Endothelial cell of umbilical vein (primary cell): Measurements from ENCODE around the gene PPFIBP1. TPM values are rescaled to one million over a fixed set of nuclear protein-coding genes. Genes with fewer than 3 reads are reported as not detected.

Experiments used
- BruUV-seq: library from RNA; stranded (reverse); fragments of 400-500 nt; replicated peaks from 2 replicates; lab custom pipeline; 2021; lab: Mats Ljungman, UMichigan
- CTCF ChIA-PET: fragments of 300-600, 350-600 bp; sonication (Branson Sonifier 250); formaldehyde crosslinking; loops from one replicate; lab custom pipeline; 2021; ENCODE audit warnings: antibody characterized with exemption, inconsistent platforms; lab: Charles Lee
- POLR2A ChIA-PET: fragments of 300-600, 350-600 bp; sonication (Branson Sonifier 250); formaldehyde crosslinking; loops from one replicate; lab custom pipeline; 2021; ENCODE audit warnings: antibody characterized with exemption, inconsistent platforms; lab: Charles Lee
- DNase-seq: peaks from one replicate; pipeline ENCODE4 v3.0.0-alpha.2; 2011; ENCODE audit warnings: low read depth, low spot score
- FAIRE-seq: peaks from 2 replicates; lab custom pipeline; 2011; peaks lifted over from hg19 to GRCh38; lab: Jason Lieb, UNC
- H2AFZ ChIP-seq: 2 replicates; pipeline ENCODE4 v1.6.0; 2012; ENCODE audit warnings: low read depth, low read length, control low read depth, inconsistent platforms
- H3K27ac ChIP-seq: 2 replicates; pipeline ENCODE4 v1.5.1; 2011; ENCODE audit warnings: low read depth, mild to moderate bottlenecking, control low read depth, low read length, moderate library complexity; ENCODE audit not compliant: insufficient read depth
- H3K27me3 ChIP-seq, 2 experiments: 2 replicates each; pipeline versions ENCODE4 v1.6.0 to v1.6.1; 2011; ENCODE audit warnings: low read length in 2 of 2, mixed read lengths in 1 of 2; ENCODE audit not compliant: control insufficient read depth in 2 of 2, insufficient read depth in 2 of 2
- H3K36me3 ChIP-seq, 2 experiments: 2 replicates in 1 of 2; 3 replicates in 1 of 2; pipeline ENCODE4 v1.5.1; 2011; ENCODE audit warnings: low read length in 2 of 2, mild to moderate bottlenecking in 1 of 2, moderate library complexity in 1 of 2; ENCODE audit not compliant: control insufficient read depth in 2 of 2, insufficient read depth in 2 of 2; ENCODE audit errors: extremely low read depth in 1 of 2
- H3K4me1 ChIP-seq: 3 replicates; pipeline ENCODE4 v1.5.1; 2011; ENCODE audit warnings: mild to moderate bottlenecking, low read length; ENCODE audit not compliant: control insufficient read depth, insufficient read depth; ENCODE audit errors: extremely low read depth
- H3K4me2 ChIP-seq: 2 replicates; pipeline ENCODE4 v1.6.1; 2011; ENCODE audit warnings: low read length, control low read depth, mixed read lengths; ENCODE audit not compliant: insufficient read depth
- H3K4me3 ChIP-seq, 3 experiments: fragments of 200-600 bp in 1 of 3; sonication (generic), shearing (Covaris generic) in 1 of 3; replicated peaks in 1 of 3; 2 replicates each; pipeline ENCODE4 v1.5.1; 2011 to 2016; ENCODE audit warnings: control low read depth in 3 of 3, low read length in 3 of 3, mild to moderate bottlenecking in 2 of 3, inconsistent platforms in 1 of 3, low read depth in 1 of 3, moderate library complexity in 1 of 3; ENCODE audit not compliant: insufficient read depth in 1 of 3
- H3K79me2 ChIP-seq: 2 replicates; pipeline ENCODE4 v1.6.0; 2012; ENCODE audit warnings: low read length, inconsistent platforms; ENCODE audit not compliant: control insufficient read depth, insufficient read depth
- H3K9ac ChIP-seq: replicated peaks from 2 replicates; pipeline ENCODE3; 2011; ENCODE audit warnings: low read length, control low read depth; ENCODE audit not compliant: insufficient read depth; ENCODE audit errors: extremely low read depth
- H3K9me1 ChIP-seq: replicated peaks from 3 replicates; pipeline ENCODE4 v1.6.0; 2011; ENCODE audit warnings: mild to moderate bottlenecking, low read length; ENCODE audit not compliant: control insufficient read depth, insufficient read depth; ENCODE audit errors: extremely low read depth
- H3K9me3 ChIP-seq: replicated peaks from 2 replicates; pipeline ENCODE4 v1.5.1; 2012; ENCODE audit warnings: low read length, inconsistent platforms; ENCODE audit not compliant: control insufficient read depth, insufficient read depth
- H4K20me1 ChIP-seq: replicated peaks from 2 replicates; pipeline ENCODE3; 2011; ENCODE audit warnings: mild to moderate bottlenecking, low read length; ENCODE audit not compliant: control insufficient read depth, insufficient read depth; ENCODE audit errors: extremely low read depth
- EZH2 ChIP-seq: IDR thresholded peaks from 2 replicates; pipeline ENCODE4 v1.6.1; 2012; ENCODE audit warnings: borderline replicate concordance, low read depth, mild to moderate bottlenecking, moderate library complexity, low read length, inconsistent platforms; ENCODE audit not compliant: severe bottlenecking
- FOS ChIP-seq: IDR thresholded peaks from 2 replicates; pipeline ENCODE4 v1.6.1; 2011; ENCODE audit warnings: mild to moderate bottlenecking, low read length, moderate library complexity, borderline replicate concordance; ENCODE audit not compliant: insufficient read depth
- JUN ChIP-seq: IDR thresholded peaks from 2 replicates; pipeline ENCODE4 v1.6.1; 2011; ENCODE audit warnings: borderline replicate concordance, low read depth; ENCODE audit not compliant: insufficient read length, insufficient read depth
- MYC ChIP-seq: IDR thresholded peaks from one replicate; pipeline ENCODE4 v1.6.1; 2011; ENCODE audit warnings: mild to moderate bottlenecking, low read depth, low read length
- POLR2A ChIP-seq: IDR thresholded peaks from 2 replicates; pipeline ENCODE4 v1.6.1; 2012; ENCODE audit warnings: low read depth, mild to moderate bottlenecking, control low read depth, low read length
- dilution Hi-C: fragments of 300-500 bp; cut with MboI; formaldehyde crosslinking; loops from one replicate; pipeline ENCODE4 v1.15.0; 2019; ENCODE audit warnings: low sequenced_read_pairs; ENCODE audit not compliant: extremely low pct_ligation_motif_present
- intact Hi-C: fragments of 100-400 bp; cut with micrococcal nuclease; formaldehyde crosslinking; loops from one replicate; pipeline ENCODE4 v1.10.0; 2022
- polyA plus RNA-seq, 4 experiments: library from polyadenylated mRNA; depleted of rRNA in 3 of 4; stranded (reverse) in 3 of 4; unstranded in 1 of 4; fragments of >200 nt; gene quantifications; 2 replicates each; pipeline versions ENCODE4 v1.2.1 to v1.2.3, GENCODE V29; 2011 to 2012; ENCODE audit warnings: missing spikeins in 1 of 4
- total RNA-seq: library from RNA; stranded (reverse); gene quantifications from 2 replicates; pipeline ENCODE4 v1.2.3, GENCODE V29; 2021
- TF ChIP-seq, protein P1 (sequence below), 2 donors: IDR thresholded peaks; 1 replicate in 1 of 2; 2 replicates in 1 of 2; pipeline ENCODE4 v1.5.1; 2011; ENCODE audit warnings: low read length in 2 of 2, mild to moderate bottlenecking in 2 of 2, moderate library complexity in 2 of 2, control low read depth in 1 of 2, inconsistent platforms in 1 of 2, low read depth in 1 of 2; ENCODE audit not compliant: insufficient read depth in 1 of 2; ENCODE audit errors: extremely low read depth in 1 of 2

The PPFIBP1 gene
- total and polyA plus RNA-seq, 2 donors (not counting 3 experiments of a cell fraction or from before 2014, with no cell fraction given), result 45.5 to 154 TPM

DNA sequence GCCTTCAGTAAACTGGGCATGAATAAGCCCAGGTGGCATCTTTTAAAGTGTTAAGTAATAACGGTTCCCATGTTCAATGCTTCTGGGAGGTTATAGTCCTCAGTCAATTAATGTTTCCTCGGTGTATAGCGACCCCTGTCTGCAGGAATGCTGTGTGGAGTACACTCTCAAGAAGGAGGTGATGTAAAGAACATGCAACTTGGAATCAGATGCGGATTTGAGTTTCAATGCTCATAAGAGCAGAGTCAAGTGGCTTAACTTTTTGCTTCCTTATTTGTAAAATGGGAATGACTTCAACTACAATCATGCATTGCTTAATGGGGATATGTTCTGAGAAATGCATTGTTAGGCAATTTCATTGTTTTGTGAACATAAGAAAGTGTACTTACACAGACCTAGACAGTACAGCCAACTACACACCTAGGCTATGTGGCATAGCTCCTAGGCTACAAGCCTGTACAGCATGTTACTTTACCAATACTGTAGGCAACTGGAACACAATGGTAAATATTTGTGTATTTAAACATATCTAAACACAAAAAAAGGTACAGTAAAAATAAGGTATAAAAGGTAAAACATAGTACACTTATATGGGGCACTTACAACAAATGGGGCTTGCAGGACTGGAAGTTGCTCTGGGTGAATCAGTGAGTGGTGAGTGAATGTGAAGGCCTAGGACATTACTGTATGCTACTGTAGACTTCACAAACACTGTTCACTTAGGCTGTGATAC lies 179.9 kb downstream of the PPFIBP1 start:
- Histone ChIP-seq H3K9ac (no peak overlapping the region), H3K4me2 (no peak overlapping the region), H3K27ac (no peak overlapping the region), H3K79me2 (no peaks in the 10 kb centered on the region), H3K4me1 (no peaks in the 10 kb centered on the region), H3K9me3 (no peaks in the 10 kb centered on the region), H3K9me1 (no peaks in the 10 kb centered on the region), H3K4me3 (no peak overlapping the region), H2AFZ (no peak overlapping the region), H3K36me3 (no peaks in the 10 kb centered on the region), H3K27me3 (no peaks in the 10 kb centered on the region), H4K20me1 (no peaks in the 10 kb centered on the region)
- BruUV-seq, result no TSS peak
- no peak for TF ChIP-seq POLR2A
- TF ChIP-seq EZH2, result no peak
- TF ChIP-seq, protein P1, sequence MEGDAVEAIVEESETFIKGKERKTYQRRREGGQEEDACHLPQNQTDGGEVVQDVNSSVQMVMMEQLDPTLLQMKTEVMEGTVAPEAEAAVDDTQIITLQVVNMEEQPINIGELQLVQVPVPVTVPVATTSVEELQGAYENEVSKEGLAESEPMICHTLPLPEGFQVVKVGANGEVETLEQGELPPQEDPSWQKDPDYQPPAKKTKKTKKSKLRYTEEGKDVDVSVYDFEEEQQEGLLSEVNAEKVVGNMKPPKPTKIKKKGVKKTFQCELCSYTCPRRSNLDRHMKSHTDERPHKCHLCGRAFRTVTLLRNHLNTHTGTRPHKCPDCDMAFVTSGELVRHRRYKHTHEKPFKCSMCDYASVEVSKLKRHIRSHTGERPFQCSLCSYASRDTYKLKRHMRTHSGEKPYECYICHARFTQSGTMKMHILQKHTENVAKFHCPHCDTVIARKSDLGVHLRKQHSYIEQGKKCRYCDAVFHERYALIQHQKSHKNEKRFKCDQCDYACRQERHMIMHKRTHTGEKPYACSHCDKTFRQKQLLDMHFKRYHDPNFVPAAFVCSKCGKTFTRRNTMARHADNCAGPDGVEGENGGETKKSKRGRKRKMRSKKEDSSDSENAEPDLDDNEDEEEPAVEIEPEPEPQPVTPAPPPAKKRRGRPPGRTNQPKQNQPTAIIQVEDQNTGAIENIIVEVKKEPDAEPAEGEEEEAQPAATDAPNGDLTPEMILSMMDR (IDR thresholded peaks at IDR 0.05; ENCODE audit: extremely low read depth in 1 of 2, insufficient read depth in 1 of 2, low read depth in 1 of 2, low read length in 2 of 2), result peak; percentile 78 to 79
- TF ChIP-seq JUN, result no peak
- TF ChIP-seq MYC, result no peak
- no peak for TF ChIP-seq FOS
- ChIA-PET CTCF (interaction anchor here (0.7 to 3.2 kb wide), 7 partner anchors 216 to 819 kb away, joined by 3 to 26 read pairs (median 3); no protein-coding TSS in a partner anchor), POLR2A (no interaction called here)
- peak; percentile 87 for DNase-seq
- intact Hi-C loops (loop anchor here (1.0 to 5.0 kb wide), 5 partner anchors 282 to 767 kb away; partner anchors contain the start of genes FGFR1OP2, INTS13 and TM7SF3), dilution Hi-C loops (no loop called here)
- FAIRE-seq, result peak; percentile 84
